HTR-8/SVneo (cell line): Measurements from ENCODE around the gene KRT16.
"Not testable (repeated sequence)": the region's sequence is repeated elsewhere in the genome, so short reads cannot be mapped to it uniquely, and the experiment has no call there.

Experiments used
- DNase-seq: peaks from one replicate; pipeline ENCODE4 v3.0.0; 2011; ENCODE audit warnings: low spot score, mixed read lengths; ENCODE audit not compliant: insufficient read length
- FAIRE-seq: peaks from 2 replicates; lab custom pipeline; 2011; peaks lifted over from hg19 to GRCh38; lab: Jason Lieb, UNC

The KRT16 gene

GRCh38 chr17:41589301-41589700 lies 23.3 kb downstream of the KRT16 start:
- FAIRE-seq (no peak), DNase-seq (no peak)

- no peak for DNase-seq
- no peak for FAIRE-seq
Observed at GRCh38 chr17:41588126-41588810, 24.3 kb downstream of the KRT16 start.

GRCh38 chr17:41586863-41587495 lies 25.6 kb downstream of the KRT16 start, which contains the start of gene KRT14:
Gene KRT14 (minus strand): TSS chr17:41586895. CDS start chr17:41586834, 61 bp downstream.
- no peak for DNase-seq
- no peak for FAIRE-seq

- FAIRE-seq: no peak
- DNase-seq: no peak
Observed at GRCh38 chr17:41585301-41586056, 27.1 kb downstream of the KRT16 start.

- not testable (repeated sequence) for DNase-seq
- peak; percentile 86 for FAIRE-seq
Observed at GRCh38 chr17:41584331-41584927, 28.1 kb downstream of the KRT16 start.

GRCh38 chr17:41583137-41584127 lies 29.1 kb downstream of the KRT16 start:
- peak; percentile 48 for FAIRE-seq
- no peak for DNase-seq

GRCh38 chr17:41582061-41582968 lies 30.3 kb downstream of the KRT16 start:
- peak; percentile 83 for FAIRE-seq

GRCh38 chr17:41581366-41582060 lies 31.1 kb downstream of the KRT16 start:
- FAIRE-seq (no peak), DNase-seq (no peak)

More at GRCh38 chr17:41582061-41582968, 30.3 kb downstream of the KRT16 start:
- not testable (repeated sequence) for DNase-seq

- FAIRE-seq (no peak), DNase-seq (no peak)
Observed at GRCh38 chr17:41580687-41581365, 31.7 kb downstream of the KRT16 start.

- FAIRE-seq: no peak
- no peak for DNase-seq
Observed at GRCh38 chr17:41580244-41580575, 32.4 kb downstream of the KRT16 start.

GRCh38 chr17:41579484-41580243 lies 32.9 kb downstream of the KRT16 start:
- DNase-seq: peak; percentile 89
- peak; percentile 44 for FAIRE-seq

- FAIRE-seq (no peak), DNase-seq (no peak)
Observed at GRCh38 chr17:41578971-41579370, 33.6 kb downstream of the KRT16 start.

- no peak for DNase-seq
- FAIRE-seq: no peak
Observed at GRCh38 chr17:41578538-41578937, 34.0 kb downstream of the KRT16 start.

- not testable (repeated sequence) for FAIRE-seq, DNase-seq
Observed at GRCh38 chr17:41576740-41577139, 35.8 kb downstream of the KRT16 start.

- DNase-seq (no peak), FAIRE-seq (no peak)
Observed at GRCh38 chr17:41575336-41575735, 37.2 kb downstream of the KRT16 start.

GRCh38 chr17:41571561-41572434 lies 40.8 kb downstream of the KRT16 start, which contains the start of gene KRT9:
Gene KRT9 (minus strand): TSS chr17:41572059. CDS start chr17:41571992, 67 bp downstream.
- FAIRE-seq (peak; percentile 31), DNase-seq (no peak)
